Left hindlimb (tissue), 1 donor: ENCODE data around the gene SRGAP2B.
"Not testable (repeated sequence)": the region's sequence is repeated elsewhere in the genome, so short reads cannot be mapped to it uniquely, and the experiment has no call there.

Experiments
- DNase-seq: peaks from one replicate; pipeline ENCODE4 v3.0.0-alpha.2; 2018

The SRGAP2B gene

DNA sequence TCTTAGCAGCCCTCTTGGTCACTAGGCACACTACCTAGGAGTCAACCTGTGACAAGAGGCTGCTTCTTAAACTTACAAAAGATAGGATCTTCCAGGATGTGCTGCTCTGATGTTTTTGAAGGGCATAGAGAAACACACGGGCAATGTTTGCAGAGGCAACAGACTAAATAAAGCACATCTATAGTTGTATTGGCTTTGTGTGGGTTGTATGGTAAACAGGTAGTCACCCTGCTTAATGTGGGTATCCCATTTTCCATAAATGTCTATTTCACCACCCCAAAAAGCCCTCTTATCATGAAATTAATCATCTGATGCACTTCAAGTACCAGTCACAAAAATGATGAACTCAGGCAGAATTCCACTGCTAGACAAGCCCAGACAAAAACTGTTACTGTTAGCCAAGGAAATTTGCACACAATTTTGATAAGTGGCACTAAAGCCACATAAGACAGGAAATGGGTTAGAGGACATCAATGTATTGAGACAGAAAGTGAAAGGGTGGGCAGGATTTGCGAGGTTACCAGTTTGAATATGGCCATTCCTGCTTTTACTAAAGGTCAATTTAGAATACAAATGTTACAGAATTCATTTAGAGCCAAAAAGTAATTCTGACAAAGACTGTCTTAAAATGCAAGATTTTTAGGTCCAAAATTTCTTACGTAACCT is 205.5 kb downstream of the SRGAP2B start:
- not testable (repeated sequence) for DNase-seq

DNA sequence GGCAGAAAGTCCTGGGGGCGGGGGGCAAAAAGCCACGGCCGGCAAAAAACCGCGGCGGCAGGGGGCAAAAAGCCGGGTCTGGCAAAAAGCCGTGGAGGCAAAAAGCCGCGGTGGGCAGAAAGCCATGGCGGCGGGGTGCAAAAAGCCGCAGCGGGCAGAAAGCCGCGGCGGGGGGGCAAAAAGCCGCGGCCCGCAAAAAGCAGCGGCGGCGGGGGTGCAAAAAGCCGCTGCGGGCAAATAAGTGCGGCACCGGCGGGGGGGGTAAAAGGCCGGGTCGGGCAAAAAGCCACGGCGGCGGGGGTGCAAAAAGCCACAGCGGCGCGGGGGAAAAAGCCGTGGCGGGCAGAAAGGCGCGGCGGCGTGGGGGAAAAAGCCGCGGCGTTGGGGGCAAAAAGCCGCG is 212.1 kb downstream of the SRGAP2B start:
- DNase-seq = peak; percentile 41

DNA sequence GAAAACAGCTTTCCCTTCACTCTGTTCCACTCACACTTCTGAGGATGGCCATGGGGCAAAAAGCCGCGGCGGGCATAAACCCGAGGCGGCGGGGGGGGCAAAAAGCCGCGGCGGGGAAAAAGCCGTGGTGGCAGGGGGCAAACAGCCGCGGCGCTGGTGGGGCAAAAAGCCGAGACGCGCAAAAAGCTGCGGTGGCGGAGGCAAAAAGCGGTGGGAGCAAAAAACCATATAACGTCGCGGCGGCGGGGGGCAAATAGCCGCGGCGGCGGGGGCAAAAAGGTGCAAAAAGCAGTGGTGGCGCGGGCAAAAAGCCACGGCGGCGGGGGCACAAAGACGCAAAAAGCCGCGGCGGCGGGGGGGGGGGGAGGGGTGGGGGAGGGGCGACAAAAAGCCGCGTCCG is 212.8 kb downstream of the SRGAP2B start:
- not testable (repeated sequence) for DNase-seq

DNA sequence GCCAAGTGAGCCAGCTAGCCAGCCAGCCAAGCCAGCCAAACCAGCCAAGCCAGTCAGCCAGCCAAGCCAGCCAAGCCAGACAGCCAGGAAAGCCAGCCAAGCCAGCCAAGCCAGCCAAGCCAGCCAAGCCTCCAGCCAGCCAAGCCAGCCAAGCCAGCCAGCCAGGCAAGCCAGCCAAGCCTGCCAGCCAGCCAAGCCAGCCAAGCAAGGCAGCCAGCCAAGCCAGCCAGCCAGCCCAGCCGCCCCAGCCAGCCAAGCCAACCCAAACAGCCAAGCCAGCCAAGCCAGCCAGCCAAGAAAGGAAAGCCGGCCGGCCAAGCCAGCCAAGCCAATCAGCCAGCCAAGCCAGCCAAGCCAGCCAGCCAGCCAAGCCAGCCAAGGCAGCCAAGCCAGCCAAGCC is 236.5 kb downstream of the SRGAP2B start:
- not testable (repeated sequence) for DNase-seq
